ENCODE measurements around the gene CCL22.

DNA sequence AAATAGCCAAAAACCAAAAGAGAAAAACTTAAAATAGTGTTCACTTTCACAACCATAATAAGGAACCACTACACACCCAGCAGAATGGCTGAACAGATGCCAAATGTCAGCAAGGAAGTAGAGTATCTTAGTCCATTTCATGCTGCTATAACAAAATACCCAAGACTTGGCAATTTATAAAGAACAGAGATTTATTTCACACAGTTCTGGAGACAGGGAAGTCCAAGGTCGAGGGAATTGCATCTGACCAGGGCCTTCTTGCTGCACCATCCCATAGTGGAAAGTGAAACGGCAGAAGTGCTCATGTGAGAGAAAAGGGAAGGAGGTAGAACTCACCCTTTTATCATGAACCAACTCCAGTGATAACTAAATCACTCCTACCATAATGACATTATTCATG is 33.8 kb upstream of the CCL22 start:
- TF ChIP-seq, protein P1, sequence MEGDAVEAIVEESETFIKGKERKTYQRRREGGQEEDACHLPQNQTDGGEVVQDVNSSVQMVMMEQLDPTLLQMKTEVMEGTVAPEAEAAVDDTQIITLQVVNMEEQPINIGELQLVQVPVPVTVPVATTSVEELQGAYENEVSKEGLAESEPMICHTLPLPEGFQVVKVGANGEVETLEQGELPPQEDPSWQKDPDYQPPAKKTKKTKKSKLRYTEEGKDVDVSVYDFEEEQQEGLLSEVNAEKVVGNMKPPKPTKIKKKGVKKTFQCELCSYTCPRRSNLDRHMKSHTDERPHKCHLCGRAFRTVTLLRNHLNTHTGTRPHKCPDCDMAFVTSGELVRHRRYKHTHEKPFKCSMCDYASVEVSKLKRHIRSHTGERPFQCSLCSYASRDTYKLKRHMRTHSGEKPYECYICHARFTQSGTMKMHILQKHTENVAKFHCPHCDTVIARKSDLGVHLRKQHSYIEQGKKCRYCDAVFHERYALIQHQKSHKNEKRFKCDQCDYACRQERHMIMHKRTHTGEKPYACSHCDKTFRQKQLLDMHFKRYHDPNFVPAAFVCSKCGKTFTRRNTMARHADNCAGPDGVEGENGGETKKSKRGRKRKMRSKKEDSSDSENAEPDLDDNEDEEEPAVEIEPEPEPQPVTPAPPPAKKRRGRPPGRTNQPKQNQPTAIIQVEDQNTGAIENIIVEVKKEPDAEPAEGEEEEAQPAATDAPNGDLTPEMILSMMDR (IDR thresholded peaks at IDR 0.05; ENCODE audit: low read length): no peak
- no peak for TF ChIP-seq EZH2 (IDR thresholded peaks at IDR 0.05; ENCODE audit: borderline replicate concordance, low read length)

All from OCI-LY1 (cell line).